GM04504 (cell line): ENCODE data around the gene ARHGAP21.
"Not testable (repeated sequence)": the region's sequence is repeated elsewhere in the genome, so short reads cannot be mapped to it uniquely, and the experiment has no call there.

Experiments used
- DNase-seq: peaks from one replicate; pipeline ENCODE4 v3.0.0-alpha.2; 2012; ENCODE audit warnings: low read depth

The ARHGAP21 gene

GRCh38 chr10:24723788-24724380, at the start of gene ARHGAP21:
TSS of gene ARHGAP21 (minus strand) at chr10:24723887. CDS start at chr10:24721899, 1,988 bp downstream.
- peak; percentile 55 for DNase-seq

GRCh38 chr10:24771943-24772694, 48.4 kb upstream of the ARHGAP21 start:
- no peak for DNase-seq

- DNase-seq, result not testable (repeated sequence)
These were observed 41.3 kb upstream of the ARHGAP21 start for GRCh38 chr10:24764991-24765390.

GRCh38 chr10:24762966-24763623, 39.4 kb upstream of the ARHGAP21 start:
- DNase-seq, result no peak

GRCh38 chr10:24762161-24762924, 38.7 kb upstream of the ARHGAP21 start:
- peak; percentile 11 for DNase-seq

GRCh38 chr10:24759672-24760071, 36.0 kb upstream of the ARHGAP21 start:
- no peak for DNase-seq

GRCh38 chr10:24758254-24758653, 34.6 kb upstream of the ARHGAP21 start:
- DNase-seq, result not testable (repeated sequence)

- no peak for DNase-seq
These were observed 32.6 kb upstream of the ARHGAP21 start for GRCh38 chr10:24756283-24756682.

- no peak for DNase-seq
These were observed 28.0 kb upstream of the ARHGAP21 start for GRCh38 chr10:24751716-24752115.

GRCh38 chr10:24750695-24751094, 27.0 kb upstream of the ARHGAP21 start:
- DNase-seq, result no peak

- no peak for DNase-seq
These were observed 24.5 kb upstream of the ARHGAP21 start for GRCh38 chr10:24748214-24748613.

- no peak for DNase-seq
These were observed 21.3 kb upstream of the ARHGAP21 start for GRCh38 chr10:24744946-24745345.

- no peak for DNase-seq
These were observed 17.0 kb upstream of the ARHGAP21 start for GRCh38 chr10:24740714-24741113.

GRCh38 chr10:24737001-24737400, 13.3 kb upstream of the ARHGAP21 start:
- no peak for DNase-seq

- DNase-seq, result no peak
These were observed 8.3 kb upstream of the ARHGAP21 start for GRCh38 chr10:24731942-24732341.

GRCh38 chr10:24730811-24731210, 7.1 kb upstream of the ARHGAP21 start:
- no peak for DNase-seq

- no peak for DNase-seq
These were observed 4.1 kb upstream of the ARHGAP21 start for GRCh38 chr10:24727786-24728185.

GRCh38 chr10:24726626-24727025, 2.9 kb upstream of the ARHGAP21 start:
- DNase-seq, result no peak

- DNase-seq, result not testable (repeated sequence)
These were observed 2.3 kb upstream of the ARHGAP21 start for GRCh38 chr10:24726029-24726428.

- DNase-seq, result peak; percentile 95
These were observed 918 bp upstream of the ARHGAP21 start for GRCh38 chr10:24724381-24725228.

- DNase-seq, result no peak
These were observed 300 bp downstream of the ARHGAP21 start for GRCh38 chr10:24723386-24723787.
